Activated CD8-positive, alpha-beta memory T cell treated with anti-CD3 and anti-CD28 coated beads for 24 hours (primary cell): ENCODE results near the gene EHD4.

Source experiments
- DNase-seq: peaks from one replicate; pipeline ENCODE4 v3.0.0-alpha.2; 2020

EHD4 gene

GRCh38 chr15:41955100-41955499 lies 17.3 kb downstream of the EHD4 start:
- DNase-seq, result no peak

GRCh38 chr15:41954036-41954435 lies 18.3 kb downstream of the EHD4 start:
- no peak for DNase-seq

DNA sequence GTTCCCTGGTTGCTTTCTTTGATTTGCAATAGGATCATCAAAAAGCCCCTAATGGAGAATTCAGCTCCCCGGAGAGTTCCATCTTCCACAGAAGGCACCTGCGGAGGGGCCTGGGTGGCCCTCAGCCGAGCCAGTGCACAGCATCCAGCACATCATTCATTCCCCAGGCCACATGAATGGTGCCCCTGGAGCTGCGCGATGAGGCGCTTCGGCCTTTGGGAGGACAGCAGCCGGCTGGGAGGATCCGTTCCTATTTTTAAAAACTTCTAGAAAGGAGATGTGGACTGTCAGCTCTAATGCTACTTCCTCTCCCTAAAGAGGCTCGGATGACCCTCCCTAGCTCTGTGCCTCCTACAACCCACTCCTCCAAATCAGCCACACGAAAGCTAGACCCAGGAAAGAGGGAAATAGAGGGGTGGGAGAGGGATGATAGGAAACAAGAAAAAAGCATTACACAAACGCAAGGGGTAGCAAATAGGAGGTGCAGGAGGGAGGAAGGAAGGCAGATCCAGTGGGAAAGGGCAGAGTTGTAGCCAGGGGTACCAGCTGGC lies 20.3 kb downstream of the EHD4 start:
- DNase-seq, result no peak

GRCh38 chr15:41951571-41951970 lies 20.8 kb downstream of the EHD4 start:
- DNase-seq, result no peak

GRCh38 chr15:41950489-41950888 lies 21.9 kb downstream of the EHD4 start:
- no peak for DNase-seq

GRCh38 chr15:41950127-41950483 lies 22.3 kb downstream of the EHD4 start:
- no peak for DNase-seq

DNA sequence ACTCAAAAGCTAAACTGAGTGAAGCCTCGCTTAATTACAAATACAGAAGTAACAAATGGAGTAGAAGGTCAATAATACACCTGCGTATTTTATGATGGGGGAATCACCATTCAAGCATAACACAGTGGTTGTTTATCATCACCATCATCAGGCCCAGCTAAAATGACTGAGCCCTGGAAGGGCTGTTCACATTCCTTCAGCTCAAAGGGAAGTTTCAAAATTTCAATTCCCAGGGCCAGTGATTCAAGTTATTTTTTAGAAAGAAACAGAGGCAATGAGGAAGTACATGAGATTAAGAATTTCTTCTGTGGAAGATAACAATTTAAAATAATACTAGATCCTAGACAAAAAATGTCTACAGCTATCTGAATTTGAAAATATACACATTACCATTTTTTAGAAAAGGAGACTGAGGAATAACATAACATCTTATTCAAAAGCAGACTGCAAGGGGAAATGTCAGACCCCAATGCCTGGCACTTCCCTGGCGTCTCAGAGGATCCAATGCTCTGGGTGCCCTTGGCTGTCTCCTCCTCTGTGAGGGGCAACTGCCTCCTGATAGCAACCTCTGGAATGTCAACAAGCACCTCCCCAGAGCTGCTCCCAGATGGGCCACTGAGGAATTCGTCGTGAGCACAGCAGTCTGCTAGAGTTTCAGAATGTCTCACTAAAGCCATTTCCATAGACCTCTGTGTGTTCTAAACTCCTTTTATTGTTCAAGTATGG lies 22.8 kb downstream of the EHD4 start:
- DNase-seq, result no peak

GRCh38 chr15:41948490-41948889 lies 23.9 kb downstream of the EHD4 start:
- DNase-seq, result no peak

DNA sequence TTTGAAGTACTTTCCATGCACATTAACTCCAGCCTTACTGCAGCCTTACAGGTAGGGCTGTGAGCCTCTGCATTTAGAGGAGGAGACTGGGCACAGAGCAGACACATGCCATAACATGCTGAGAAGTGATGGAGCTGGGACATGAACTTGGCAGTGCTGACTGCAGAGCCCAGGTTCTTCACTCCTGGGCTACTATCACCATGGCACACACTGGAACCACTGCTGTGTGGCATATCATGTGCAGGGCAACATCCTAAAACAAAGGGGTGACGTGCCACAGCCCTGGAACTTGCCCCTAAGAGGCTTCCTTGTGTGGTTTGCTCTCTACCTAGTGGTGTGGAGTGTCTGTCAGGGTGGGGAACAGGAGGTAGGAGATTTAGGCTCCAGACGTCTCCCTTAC lies 25.4 kb downstream of the EHD4 start:
- DNase-seq, result no peak

GRCh38 chr15:41945731-41946130 lies 26.6 kb downstream of the EHD4 start:
- DNase-seq, result no peak

DNA sequence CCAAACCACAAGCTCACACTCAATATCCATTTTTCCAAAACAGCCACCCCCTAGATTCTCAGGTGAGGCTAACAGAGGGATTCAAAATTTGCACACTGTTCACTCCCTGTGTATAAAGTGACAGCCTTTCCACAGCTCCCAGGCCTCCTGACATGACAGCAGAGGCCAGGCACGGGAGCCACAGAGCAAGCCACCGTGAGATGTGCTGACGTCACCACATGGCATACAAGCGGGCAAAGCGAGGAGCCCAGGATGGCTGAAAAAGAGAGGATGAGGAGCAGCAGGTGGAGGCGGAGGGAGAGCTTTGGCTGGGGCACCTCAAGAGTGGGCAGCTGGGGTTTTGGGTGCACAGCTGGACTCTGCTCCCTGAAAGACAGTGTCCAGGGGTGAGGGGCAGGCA lies 27.1 kb downstream of the EHD4 start:
- no peak for DNase-seq

DNA sequence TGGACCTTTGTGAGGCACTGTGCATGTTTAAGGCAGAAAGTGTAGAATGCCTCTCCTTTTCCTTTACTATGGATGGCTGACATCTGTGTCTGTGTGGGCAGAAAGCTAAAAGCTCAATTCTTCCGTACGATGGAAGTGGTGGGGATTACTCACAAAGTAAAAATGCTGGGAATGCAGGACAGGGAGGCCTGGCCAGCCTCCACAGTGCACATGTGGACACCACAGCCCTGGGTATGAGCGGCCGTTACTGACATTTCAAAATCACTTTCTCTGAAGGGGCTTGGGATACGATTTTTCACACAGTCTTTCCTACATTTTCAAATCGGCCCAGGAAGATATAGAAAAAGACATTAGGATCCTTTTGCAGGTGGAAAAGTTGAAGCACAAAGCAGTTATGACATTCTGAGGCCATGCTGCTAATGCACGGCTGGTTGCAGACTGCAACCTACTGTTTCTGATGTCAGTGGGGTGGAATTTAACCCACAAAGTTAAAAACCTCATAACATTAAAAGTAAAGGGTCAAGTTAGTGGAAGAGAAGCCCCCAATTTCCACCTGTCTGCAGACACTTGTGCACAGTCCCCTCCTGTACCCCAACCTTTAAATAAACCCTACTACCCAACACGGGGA lies 27.9 kb downstream of the EHD4 start:
- DNase-seq, result no peak

- DNase-seq, result no peak
Observed at GRCh38 chr15:41943543-41944312, 28.6 kb downstream of the EHD4 start.

DNA sequence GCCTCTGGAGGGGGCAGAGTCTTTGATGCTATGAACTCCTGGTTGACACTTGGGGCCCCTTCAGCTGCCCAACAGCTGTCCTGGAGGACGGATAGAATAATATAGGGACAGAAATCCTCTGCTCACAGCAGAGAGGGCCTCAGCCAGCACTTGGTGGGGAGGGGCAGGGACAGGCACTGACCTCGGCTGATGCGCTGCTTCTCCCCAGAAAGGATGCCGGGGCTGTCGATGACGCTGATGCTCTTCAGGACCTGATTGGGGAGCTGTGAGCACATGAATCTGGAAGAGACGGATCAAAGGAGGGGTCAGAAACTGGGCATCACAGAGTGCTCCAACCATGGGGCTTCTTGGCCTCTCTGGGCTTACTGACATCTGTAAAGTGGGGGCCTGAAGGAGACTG lies 29.5 kb downstream of the EHD4 start:
- DNase-seq, result no peak

DNA sequence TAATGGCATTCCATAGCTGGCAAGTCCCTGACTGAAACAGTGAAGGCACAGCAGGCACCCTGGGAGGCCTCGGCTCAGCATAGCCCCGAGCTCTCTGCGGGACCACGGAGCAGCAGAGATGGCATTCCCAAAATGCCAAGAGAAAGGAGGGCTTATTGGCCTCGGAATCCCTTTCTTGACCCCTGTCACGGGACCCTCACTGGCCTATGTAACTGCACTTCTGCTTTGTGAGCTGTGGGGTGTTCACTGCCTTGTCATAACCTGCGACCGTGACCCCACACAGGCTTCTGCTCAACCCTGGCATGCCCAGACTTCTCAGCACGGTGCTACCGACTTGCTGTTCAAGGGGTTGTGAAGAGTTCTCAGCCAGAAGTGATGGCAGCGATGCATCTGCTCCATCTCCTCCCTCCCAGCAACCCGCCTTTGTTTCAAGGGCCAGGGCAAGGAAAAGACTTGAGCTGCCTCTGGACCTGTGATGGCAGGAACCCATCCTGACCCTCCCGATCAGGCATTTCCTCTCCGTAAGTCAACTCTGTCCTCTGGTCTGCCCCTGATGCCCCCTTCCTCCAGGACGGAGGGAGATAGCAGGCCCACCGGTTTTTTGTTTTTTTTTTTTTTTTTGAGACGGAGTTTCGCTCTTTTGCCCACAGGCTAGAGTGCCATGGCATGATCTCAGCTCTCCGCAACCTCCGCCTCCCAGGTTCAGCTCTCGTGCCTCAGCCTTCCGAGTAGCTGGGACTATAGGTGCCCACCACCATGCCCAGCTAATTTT lies 30.5 kb downstream of the EHD4 start:
- no peak for DNase-seq

DNA sequence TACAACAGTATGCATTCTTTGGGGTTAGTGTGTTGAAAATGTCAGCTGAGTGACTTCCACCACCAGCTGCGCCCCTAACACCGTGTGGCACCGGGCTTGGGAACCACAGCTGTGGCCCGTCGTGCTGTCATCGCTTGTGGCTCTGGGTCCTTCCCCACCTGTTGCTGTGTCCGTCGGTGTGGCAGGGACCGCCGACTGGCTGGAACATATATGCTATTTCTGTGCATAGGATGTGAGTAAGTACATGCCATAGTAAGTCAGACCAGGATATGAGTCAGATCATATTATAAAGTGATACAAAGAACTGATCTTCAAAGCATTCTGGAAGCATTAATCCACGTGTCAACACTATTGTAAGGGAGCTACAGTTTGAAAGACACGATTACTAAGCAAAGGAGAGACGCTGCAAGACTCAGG lies 31.9 kb downstream of the EHD4 start:
- peak; percentile 75 for DNase-seq

GRCh38 chr15:41939986-41940385 lies 32.4 kb downstream of the EHD4 start:
- DNase-seq, result no peak

DNA sequence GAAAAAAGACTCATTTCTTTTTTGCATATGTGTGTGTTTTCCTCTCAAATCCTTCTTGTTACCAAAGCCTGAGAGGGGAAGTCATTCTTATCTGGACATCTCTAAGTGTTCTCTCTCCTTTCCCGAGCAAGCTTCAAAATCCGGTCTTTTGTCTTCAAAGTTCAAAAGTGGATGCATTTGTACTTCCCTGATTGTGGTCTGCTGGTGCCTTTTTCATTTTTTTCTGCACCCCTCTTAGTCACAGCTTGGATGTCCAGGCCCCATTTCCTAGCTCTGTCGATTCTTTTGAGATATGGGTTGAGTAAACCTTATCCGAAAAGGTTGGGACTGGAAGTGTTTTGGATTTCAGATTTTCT lies 34.8 kb downstream of the EHD4 start:
- no peak for DNase-seq

DNA sequence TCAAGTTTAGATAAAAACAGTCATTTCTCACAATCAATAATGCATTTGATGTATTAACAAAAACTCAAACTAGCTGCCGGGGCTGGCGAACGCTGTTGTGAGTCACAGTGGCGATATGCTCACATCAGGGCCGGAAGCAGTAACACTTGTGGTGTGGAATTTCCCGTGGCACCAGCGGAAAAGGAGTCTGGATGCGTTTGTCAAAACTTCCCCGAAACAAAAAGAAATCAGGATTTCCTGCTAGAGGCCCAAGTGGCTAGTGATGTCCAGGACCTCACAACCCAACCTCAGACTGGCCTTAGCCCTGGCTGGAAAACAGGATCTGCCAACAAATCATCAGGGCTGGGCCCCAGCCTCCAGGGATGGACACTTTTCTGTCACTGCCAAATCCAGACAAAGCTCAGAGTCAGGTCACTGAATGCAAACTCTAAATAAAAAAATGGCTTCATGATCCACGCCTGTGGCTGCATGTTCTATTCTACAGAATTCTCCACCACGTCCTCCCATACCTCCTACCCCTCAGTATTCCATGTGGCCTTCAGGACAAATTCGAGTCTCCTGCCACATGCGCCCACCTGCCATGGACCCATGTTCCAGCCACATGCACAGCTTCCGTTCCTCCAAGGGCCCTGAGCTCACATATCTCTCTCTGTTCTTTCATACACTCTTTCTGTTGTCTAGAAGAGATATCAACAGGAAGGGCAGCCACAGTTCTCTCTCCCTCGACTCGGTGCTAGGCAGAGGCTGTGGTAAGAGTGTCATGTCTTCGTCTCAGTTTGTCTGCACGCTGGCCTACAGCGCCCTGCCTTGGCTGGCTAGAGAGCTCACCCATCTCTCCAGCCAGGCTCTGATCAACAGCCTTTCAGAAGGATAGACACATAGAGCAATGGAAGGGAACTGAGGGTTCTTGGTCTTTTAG lies 35.4 kb downstream of the EHD4 start:
- peak; percentile 79 for DNase-seq

DNA sequence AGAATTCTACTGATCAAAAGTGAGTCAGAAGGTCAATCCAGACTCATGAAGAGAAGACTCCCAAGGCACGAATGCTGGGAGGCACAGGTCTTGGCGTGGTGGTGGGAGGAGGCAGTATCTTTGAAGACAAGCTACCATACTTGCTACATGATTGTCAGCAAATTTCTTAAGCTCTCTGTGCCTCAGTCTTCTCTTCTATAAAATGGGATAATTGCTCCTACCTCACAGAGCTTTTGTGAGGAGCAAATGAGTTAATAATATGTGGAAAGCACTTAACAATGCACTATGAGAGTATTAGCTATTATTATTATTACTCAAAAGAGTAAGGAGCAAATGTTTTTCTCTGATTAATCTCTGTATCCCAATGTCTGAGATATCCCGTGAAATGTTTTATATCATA lies 36.2 kb downstream of the EHD4 start:
- no peak for DNase-seq

DNA sequence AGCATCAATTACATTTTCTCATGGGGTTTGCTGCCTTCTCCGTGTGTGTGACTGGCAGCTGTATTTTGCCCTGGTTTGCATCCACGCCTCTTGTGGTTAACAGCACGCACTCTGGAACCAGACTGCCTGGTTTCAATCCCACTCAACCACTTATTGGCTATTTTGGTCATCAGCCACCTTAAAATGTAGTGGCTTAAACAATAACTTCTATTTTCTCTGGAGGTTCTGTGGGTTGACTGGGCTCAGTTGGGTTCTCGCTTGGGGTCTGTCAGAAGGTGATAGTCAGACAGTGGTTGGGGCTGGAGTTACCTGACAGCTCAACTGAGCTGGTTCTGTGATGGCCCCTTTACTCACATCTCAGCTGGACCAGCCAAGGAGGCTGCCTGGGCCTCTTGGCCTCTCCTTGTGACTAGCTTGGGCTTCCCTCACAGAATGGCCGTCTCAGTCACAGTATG lies 36.8 kb downstream of the EHD4 start:
- no peak for DNase-seq

GRCh38 chr15:41934843-41935242 lies 37.5 kb downstream of the EHD4 start:
- DNase-seq, result peak; percentile 84
